Esophagus squamous epithelium (tissue), 4 donors: Measurements from ENCODE around the gene FUCA2.

Source experiments
- CTCF ChIP-seq, 6 experiments: fragments of 450-650 bp in 4 of 6; fragments of 200-600 bp in 2 of 6; sonication (generic) in 2 of 6; IDR thresholded peaks; one replicate each; pipeline ENCODE4 v1.5.1; 2016 to 2019; ENCODE audit warnings: antibody characterized with exemption in 6 of 6, mild to moderate bottlenecking in 4 of 6, moderate library complexity in 4 of 6
- POLR2A ChIP-seq, 4 donors: fragments of 450-650 bp; IDR thresholded peaks; one replicate each; pipeline ENCODE4 v1.6.1; 2017; ENCODE audit warnings: antibody characterized with exemption in 4 of 4, mild to moderate bottlenecking in 4 of 4, moderate library complexity in 3 of 4

- TF ChIP-seq CTCF (IDR thresholded peaks at IDR 0.05) (no peak), POLR2A (IDR thresholded peaks at IDR 0.05) (no peak)
Observed at GRCh38 chr6:143449714-143450452, 61.6 kb downstream of the FUCA2 start.
